ENCODE results near the gene CLCNKB.
"Not testable (repeated sequence)": the region's sequence is repeated elsewhere in the genome, so short reads cannot be mapped to it uniquely, and the experiment has no call there.

CLCNKB gene

GRCh38 chr1:16048573-16049189, 5.1 kb downstream of the CLCNKB start:
- no peak for DNase-seq (ENCODE audit: low read depth)
- TF ChIP-seq CTCF (conservative IDR thresholded peaks at IDR 0.05; ENCODE audit: control insufficient read depth, insufficient read depth, low read depth, low read length) = no peak

GRCh38 chr1:16050328-16050727, 6.7 kb downstream of the CLCNKB start:
- H3K4me3 ChIP-seq (ENCODE audit: control insufficient read depth, low read depth, low read length) = no peak overlapping the region
- no peak for TF ChIP-seq CTCF (conservative IDR thresholded peaks at IDR 0.05; ENCODE audit: control insufficient read depth, insufficient read depth, low read depth, low read length)
- DNase-seq (ENCODE audit: low read depth) = no peak

More at GRCh38 chr1:16048573-16049189, 5.1 kb downstream of the CLCNKB start:
- H3K4me3 ChIP-seq (ENCODE audit: control insufficient read depth, low read depth, low read length) = no peak overlapping the region

GRCh38 chr1:16051039-16051438, 7.5 kb downstream of the CLCNKB start:
- H3K4me3 ChIP-seq (ENCODE audit: control insufficient read depth, low read depth, low read length) = no peak overlapping the region
- no peak for DNase-seq (ENCODE audit: low read depth)
- no peak for TF ChIP-seq CTCF (conservative IDR thresholded peaks at IDR 0.05; ENCODE audit: control insufficient read depth, insufficient read depth, low read depth, low read length)

GRCh38 chr1:16051949-16052348, 8.4 kb downstream of the CLCNKB start:
- not testable (repeated sequence) for H3K4me3 ChIP-seq (ENCODE audit: control insufficient read depth, low read depth, low read length); DNase-seq (ENCODE audit: low read depth)

GRCh38 chr1:16053781-16054502, 10.4 kb downstream of the CLCNKB start:
- TF ChIP-seq CTCF (conservative IDR thresholded peaks at IDR 0.05; ENCODE audit: control insufficient read depth, insufficient read depth, low read depth, low read length) = no peak
- no peak overlapping the region for H3K4me3 ChIP-seq (ENCODE audit: control insufficient read depth, low read depth, low read length)
- DNase-seq (ENCODE audit: low read depth) = no peak

- no peak for TF ChIP-seq CTCF (conservative IDR thresholded peaks at IDR 0.05; ENCODE audit: control insufficient read depth, insufficient read depth, low read depth, low read length)
- DNase-seq (ENCODE audit: low read depth) = no peak
- no peak overlapping the region for H3K4me3 ChIP-seq (ENCODE audit: control insufficient read depth, low read depth, low read length)
These were observed 11.3 kb downstream of the CLCNKB start for GRCh38 chr1:16054598-16055540.

Data from fibroblast of mammary gland (primary cell).